ENCODE results near the gene TEN1. TPM values are rescaled to one million over a fixed set of nuclear protein-coding genes. Genes with fewer than 3 reads are reported as not detected.

TEN1 gene
- total RNA-seq, 3 donors from 2014 or later (not counting 1 experiment from before 2014, with no cell fraction given): 23.0 to 30.7 (median 24.3) TPM

DNA sequence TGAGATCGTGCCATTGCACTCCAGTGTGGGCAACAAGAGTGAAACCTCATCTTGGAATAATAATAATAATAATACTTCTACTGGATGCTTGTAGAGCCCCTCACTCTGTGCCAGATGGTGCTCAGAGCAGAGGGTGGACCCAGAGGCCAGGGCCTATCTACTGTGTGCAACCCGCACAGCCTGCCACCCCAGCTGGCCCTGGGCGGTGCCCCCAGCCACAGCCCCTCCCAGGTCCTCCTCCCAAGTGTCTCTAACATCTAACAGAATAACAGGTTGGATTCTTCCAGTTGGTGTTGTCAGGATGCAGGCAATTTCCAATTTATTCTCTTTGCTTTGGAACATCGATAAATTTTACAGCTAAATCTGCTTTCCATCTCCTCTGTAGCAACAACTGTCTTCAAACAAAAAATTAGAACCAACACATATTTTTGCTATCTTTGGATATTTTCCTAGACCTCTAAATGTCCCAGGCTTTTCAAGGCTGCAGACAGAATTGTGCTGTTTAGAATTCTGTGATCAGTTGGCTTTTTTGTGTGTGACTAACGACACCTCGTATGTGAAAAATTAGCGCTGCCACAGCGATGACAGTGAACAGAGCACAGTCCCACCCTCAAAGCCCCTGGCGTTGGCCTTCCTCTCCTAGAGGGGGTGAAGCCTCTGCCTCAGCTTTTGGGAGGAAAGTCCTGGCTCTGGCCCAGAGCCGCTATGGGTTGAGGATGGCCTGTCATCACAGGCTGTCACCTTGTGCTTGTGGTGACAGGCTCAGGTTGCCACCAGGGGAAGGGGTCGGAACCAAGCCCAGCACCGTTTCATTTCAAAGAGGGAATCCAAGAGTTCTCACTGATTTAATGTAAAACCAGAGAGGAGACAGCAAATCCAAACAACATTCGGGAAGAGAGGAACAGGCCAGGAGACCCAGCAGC, 55.6 kb downstream of the TEN1 start:
- H3K4me1 Mint-ChIP-seq: peaks cover 2 to 4% of the 10 kb centered on the region in 2 donors
- intact Hi-C loops (cut with micrococcal nuclease): no loop called here
- no peaks in the 10 kb centered on the region for H3K27me3 ChIP-seq (ENCODE audit: control insufficient read depth, insufficient read depth, low read length)
- H3K27ac ChIP-seq (ENCODE audit: low read length): no peak overlapping the region
- no peaks in the 10 kb centered on the region for H3K9me3 ChIP-seq (ENCODE audit: control insufficient read depth, insufficient read depth, low read length)
- no peak for TF ChIP-seq CTCF (IDR thresholded peaks at IDR 0.05)
- peaks cover 6% of the 10 kb centered on the region for H3K4me1 ChIP-seq (ENCODE audit: control insufficient read depth, insufficient read depth, low read length)
- ATAC-seq: no peak
- WGBS (ENCODE audit: insufficient coverage): 93% methylated on average over 12 of the region's 13 CpGs
- no peaks in the 10 kb centered on the region for H3K27me3 Mint-ChIP-seq (ENCODE audit: low read depth in 2 of 2)
- no peak for DNase-seq
- no peak overlapping the region for H3K4me3 Mint-ChIP-seq
- peaks cover 15% of the 10 kb centered on the region for H3K36me3 ChIP-seq (ENCODE audit: control insufficient read depth, insufficient read depth, low read length)
- no peak overlapping the region for H3K27ac Mint-ChIP-seq
- H3K4me3 ChIP-seq (ENCODE audit: low read length): no peak overlapping the region
- H3K36me3 Mint-ChIP-seq: peaks cover 15% of the 10 kb centered on the region
- H3K9me3 Mint-ChIP-seq: no peaks in the 10 kb centered on the region

DNA sequence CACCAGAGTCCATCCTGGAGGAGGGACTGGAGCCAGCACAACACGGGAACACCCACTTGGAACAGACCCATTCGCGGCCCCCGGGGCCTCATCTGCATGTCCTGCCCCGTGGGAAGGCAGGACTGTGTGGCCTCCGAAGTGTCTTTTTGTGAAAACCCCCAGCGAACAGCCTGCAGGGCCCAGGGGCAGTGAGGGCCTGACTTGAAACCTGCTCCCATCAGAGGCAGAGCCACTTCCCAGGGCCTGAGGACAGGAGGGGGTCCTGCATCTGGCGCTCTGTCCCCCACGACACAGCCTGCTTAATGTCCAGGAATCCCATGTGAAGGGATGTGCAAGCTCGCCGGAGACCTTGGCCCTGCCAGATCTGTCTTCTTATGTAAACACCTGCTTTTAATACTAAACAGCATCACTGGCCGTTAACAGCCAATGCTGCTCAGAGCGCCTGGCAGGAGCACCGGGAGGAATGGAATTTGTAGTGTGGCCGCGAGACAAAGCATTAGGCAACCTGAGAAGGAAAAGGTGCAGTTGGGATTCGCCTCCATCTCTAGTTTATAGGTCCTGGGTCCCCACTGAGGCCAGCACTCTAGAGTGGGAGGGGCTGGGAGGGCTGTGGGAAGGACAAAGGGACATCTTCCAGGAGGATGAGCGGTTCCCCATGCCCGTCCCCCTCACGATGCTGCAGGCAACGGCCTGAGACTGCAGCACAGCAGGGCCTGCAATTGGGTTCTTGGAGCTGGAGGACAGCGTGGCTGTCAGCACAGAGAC, 57.6 kb downstream of the TEN1 start:
- Histone ChIP-seq H3K4me1 (ENCODE audit: control insufficient read depth, insufficient read depth, low read length) (no peaks in the 10 kb centered on the region), H3K4me3 (ENCODE audit: low read length) (no peak overlapping the region), H3K27ac (ENCODE audit: low read length) (no peak overlapping the region), H3K9me3 (ENCODE audit: control insufficient read depth, insufficient read depth, low read length) (no peaks in the 10 kb centered on the region), H3K27me3 (ENCODE audit: control insufficient read depth, insufficient read depth, low read length) (no peaks in the 10 kb centered on the region), H3K36me3 (ENCODE audit: control insufficient read depth, insufficient read depth, low read length) (peaks cover 35% of the 10 kb centered on the region)
- Mint-ChIP-seq H3K27ac (no peak overlapping the region), H3K4me1 (no peaks in the 10 kb centered on the region), H3K4me3 (no peak overlapping the region), H3K27me3 (ENCODE audit: low read depth in 2 of 2) (no peaks in the 10 kb centered on the region), H3K9me3 (no peaks in the 10 kb centered on the region), H3K36me3 (peaks cover 21% of the 10 kb centered on the region)
- 96% methylated on average over 22 of the region's 22 CpGs for WGBS (ENCODE audit: insufficient coverage)
- TF ChIP-seq CTCF (IDR thresholded peaks at IDR 0.05): no peak
- no peak for ATAC-seq
- intact Hi-C loops (cut with micrococcal nuclease): no loop called here
- DNase-seq: no peak

GRCh38 chr17:76038050-76038449, 59.0 kb downstream of the TEN1 start:
- Histone ChIP-seq H3K4me3 (ENCODE audit: low read length) (no peak overlapping the region), H3K27ac (ENCODE audit: low read length) (no peak overlapping the region), H3K36me3 (ENCODE audit: control insufficient read depth, insufficient read depth, low read length) (peaks cover 48% of the 10 kb centered on the region), H3K4me1 (ENCODE audit: control insufficient read depth, insufficient read depth, low read length) (no peaks in the 10 kb centered on the region), H3K9me3 (ENCODE audit: control insufficient read depth, insufficient read depth, low read length) (no peaks in the 10 kb centered on the region), H3K27me3 (ENCODE audit: control insufficient read depth, insufficient read depth, low read length) (no peaks in the 10 kb centered on the region)
- ATAC-seq (no peak), DNase-seq (no peak)
- Mint-ChIP-seq H3K27ac (peak overlapping the region; percentile 34 to 41), H3K4me1 (no peaks in the 10 kb centered on the region), H3K4me3 (no peak overlapping the region), H3K9me3 (no peaks in the 10 kb centered on the region), H3K36me3 (peaks cover 21% of the 10 kb centered on the region), H3K27me3 (ENCODE audit: low read depth in 2 of 2) (no peaks in the 10 kb centered on the region)
- intact Hi-C loops (cut with micrococcal nuclease): no loop called here
- WGBS (ENCODE audit: insufficient coverage): 94% methylated on average over 3 of the region's 3 CpGs
- no peak for TF ChIP-seq CTCF (IDR thresholded peaks at IDR 0.05)
